Measurements from ENCODE around the gene XRCC5. TPM values are rescaled to one million over a fixed set of nuclear protein-coding genes. Genes with fewer than 3 reads are reported as not detected.

XRCC5 gene
- total RNA-seq, 1 donor from 2014 or later, result 178 TPM

DNA sequence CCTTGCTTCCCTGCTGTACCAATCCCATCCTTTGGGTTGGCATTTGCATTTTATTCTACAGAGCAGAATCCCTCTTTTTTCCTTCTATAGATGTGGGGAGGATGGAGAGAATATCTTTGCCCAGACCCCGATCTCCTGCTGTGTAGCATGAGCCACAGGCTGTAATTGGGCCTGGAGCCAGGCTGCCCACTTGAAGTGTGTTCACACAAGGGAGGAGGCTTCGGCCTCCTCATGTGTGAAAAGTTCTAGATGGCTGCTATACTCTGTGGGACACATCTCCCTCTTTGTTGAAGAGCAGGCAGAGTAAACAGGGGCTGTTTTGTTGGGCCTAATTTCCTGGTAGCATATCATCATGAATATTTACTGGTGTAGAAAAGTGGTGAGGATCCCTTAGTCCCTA, 126.3 kb downstream of the XRCC5 start:
- DNase-seq, result no peak
- intact Hi-C loops (cut with DNase I), result no loop called here
- H3K36me3 ChIP-seq, result no peaks in the 10 kb centered on the region
- no peak overlapping the region for H3K27ac ChIP-seq
- TF ChIP-seq, protein P1, sequence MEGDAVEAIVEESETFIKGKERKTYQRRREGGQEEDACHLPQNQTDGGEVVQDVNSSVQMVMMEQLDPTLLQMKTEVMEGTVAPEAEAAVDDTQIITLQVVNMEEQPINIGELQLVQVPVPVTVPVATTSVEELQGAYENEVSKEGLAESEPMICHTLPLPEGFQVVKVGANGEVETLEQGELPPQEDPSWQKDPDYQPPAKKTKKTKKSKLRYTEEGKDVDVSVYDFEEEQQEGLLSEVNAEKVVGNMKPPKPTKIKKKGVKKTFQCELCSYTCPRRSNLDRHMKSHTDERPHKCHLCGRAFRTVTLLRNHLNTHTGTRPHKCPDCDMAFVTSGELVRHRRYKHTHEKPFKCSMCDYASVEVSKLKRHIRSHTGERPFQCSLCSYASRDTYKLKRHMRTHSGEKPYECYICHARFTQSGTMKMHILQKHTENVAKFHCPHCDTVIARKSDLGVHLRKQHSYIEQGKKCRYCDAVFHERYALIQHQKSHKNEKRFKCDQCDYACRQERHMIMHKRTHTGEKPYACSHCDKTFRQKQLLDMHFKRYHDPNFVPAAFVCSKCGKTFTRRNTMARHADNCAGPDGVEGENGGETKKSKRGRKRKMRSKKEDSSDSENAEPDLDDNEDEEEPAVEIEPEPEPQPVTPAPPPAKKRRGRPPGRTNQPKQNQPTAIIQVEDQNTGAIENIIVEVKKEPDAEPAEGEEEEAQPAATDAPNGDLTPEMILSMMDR (IDR thresholded peaks at IDR 0.05), result no peak
- H3K4me3 ChIP-seq, result no peak overlapping the region
- no peaks in the 10 kb centered on the region for H3K27me3 ChIP-seq
- H3K9me3 ChIP-seq, result peaks cover 8% of the 10 kb centered on the region
- H3K4me1 ChIP-seq, result no peaks in the 10 kb centered on the region
- no peak for ATAC-seq

DNA sequence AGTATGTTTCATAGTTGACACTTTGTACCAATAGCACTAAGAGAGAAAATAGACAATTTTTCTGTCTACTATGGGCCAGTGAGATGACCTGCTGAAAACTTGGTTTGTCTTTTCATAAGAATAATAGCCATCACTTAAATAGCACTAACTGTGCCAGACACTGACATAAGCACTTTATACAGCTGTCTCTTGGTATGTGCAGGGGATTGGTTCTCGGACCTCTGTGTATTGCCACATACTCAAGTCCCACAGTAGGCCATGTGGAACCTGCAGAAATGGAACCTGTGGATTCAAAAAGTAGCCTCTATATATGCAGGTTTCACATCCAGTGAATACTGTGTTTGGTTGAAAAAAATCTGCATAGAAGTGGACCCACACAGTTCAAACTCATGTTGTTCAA, 126.7 kb downstream of the XRCC5 start:
- intact Hi-C loops (cut with DNase I), result no loop called here
- Histone ChIP-seq H3K4me1 (no peaks in the 10 kb centered on the region), H3K36me3 (no peaks in the 10 kb centered on the region), H3K27ac (no peak overlapping the region), H3K27me3 (no peaks in the 10 kb centered on the region), H3K4me3 (no peak overlapping the region), H3K9me3 (peaks cover 8% of the 10 kb centered on the region)
- ATAC-seq (no peak), DNase-seq (no peak)
- TF ChIP-seq, protein P1 (IDR thresholded peaks at IDR 0.05), result no peak

DNA sequence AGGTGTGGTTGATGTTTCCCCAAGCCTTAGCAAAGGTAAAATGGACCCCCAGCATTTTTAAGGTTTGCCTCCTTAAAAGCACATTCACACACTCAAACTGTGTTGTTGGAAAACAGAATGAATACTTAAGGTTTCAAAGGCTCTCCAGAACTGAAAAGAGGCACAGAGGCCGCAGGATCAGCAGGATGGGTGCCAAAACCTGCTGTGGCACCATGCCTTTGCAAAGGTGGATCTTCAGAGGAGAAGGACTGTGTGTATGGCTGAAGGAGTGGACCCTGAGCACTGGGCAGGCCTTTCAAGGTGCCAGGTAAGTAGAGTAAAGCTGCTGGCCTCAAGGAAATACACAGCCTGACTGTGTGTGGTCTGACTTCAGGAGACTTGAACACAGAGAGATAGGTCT, 127.3 kb downstream of the XRCC5 start:
- no peak overlapping the region for H3K27ac ChIP-seq
- no peaks in the 10 kb centered on the region for H3K27me3 ChIP-seq
- H3K4me1 ChIP-seq, result no peaks in the 10 kb centered on the region
- no peaks in the 10 kb centered on the region for H3K36me3 ChIP-seq
- DNase-seq (no peak), ATAC-seq (no peak)
- TF ChIP-seq, protein P1 (IDR thresholded peaks at IDR 0.05), result no peak
- H3K4me3 ChIP-seq, result no peak overlapping the region
- intact Hi-C loops (cut with DNase I), result no loop called here
- H3K9me3 ChIP-seq, result peaks cover 8% of the 10 kb centered on the region

DNA sequence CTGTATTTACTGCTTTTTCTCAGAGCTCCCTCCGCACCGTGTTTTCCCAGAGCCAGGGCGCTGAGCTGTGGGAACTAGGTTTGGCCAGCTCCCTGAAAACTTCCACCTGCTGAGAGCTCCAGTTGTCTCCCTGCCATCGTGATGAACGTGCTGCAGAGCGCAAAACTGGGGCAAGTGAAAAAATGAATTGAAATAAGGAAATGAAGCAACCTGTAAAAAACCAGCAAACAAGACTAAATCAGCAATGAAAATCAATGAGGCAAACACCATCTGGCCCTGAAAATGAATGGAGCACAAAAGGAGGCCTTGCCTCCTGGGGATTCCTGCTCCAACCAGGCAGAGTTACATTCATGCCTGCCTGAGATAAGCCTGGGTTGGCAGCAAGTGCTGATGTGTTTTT, 133.2 kb downstream of the XRCC5 start:
- ATAC-seq (no peak), DNase-seq (no peak)
- no peaks in the 10 kb centered on the region for H3K27me3 ChIP-seq
- no peak overlapping the region for H3K27ac ChIP-seq
- TF ChIP-seq, protein P1 (IDR thresholded peaks at IDR 0.05), result no peak
- H3K9me3 ChIP-seq, result no peaks in the 10 kb centered on the region
- H3K4me3 ChIP-seq, result no peak overlapping the region
- intact Hi-C loops (cut with DNase I), result no loop called here
- H3K36me3 ChIP-seq, result no peaks in the 10 kb centered on the region
- H3K4me1 ChIP-seq, result no peaks in the 10 kb centered on the region

DNA sequence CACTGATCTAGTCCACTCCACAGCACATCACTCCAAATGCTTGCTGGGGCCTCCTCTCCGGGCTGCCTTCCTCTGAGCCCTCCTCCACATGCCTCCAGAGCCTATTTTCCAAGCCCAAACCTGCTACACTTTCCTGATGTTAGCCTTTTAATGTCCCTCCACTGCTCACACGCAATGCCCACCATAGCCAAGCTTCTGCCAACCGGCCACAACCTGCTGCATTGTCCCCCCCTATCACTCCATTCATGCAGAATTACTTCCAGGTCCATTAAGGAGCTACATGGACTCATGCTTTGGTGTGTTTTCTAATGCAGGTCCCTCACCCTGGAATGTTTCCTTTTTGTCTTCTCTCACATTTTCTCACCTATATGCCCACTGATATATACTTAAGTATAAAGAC, 133.9 kb downstream of the XRCC5 start:
- H3K27ac ChIP-seq, result no peak overlapping the region
- H3K36me3 ChIP-seq, result no peaks in the 10 kb centered on the region
- no peaks in the 10 kb centered on the region for H3K4me1 ChIP-seq
- no peaks in the 10 kb centered on the region for H3K27me3 ChIP-seq
- TF ChIP-seq, protein P1 (IDR thresholded peaks at IDR 0.05), result no peak
- ATAC-seq (no peak), DNase-seq (no peak)
- intact Hi-C loops (cut with DNase I), result no loop called here
- no peaks in the 10 kb centered on the region for H3K9me3 ChIP-seq
- H3K4me3 ChIP-seq, result no peak overlapping the region

DNA sequence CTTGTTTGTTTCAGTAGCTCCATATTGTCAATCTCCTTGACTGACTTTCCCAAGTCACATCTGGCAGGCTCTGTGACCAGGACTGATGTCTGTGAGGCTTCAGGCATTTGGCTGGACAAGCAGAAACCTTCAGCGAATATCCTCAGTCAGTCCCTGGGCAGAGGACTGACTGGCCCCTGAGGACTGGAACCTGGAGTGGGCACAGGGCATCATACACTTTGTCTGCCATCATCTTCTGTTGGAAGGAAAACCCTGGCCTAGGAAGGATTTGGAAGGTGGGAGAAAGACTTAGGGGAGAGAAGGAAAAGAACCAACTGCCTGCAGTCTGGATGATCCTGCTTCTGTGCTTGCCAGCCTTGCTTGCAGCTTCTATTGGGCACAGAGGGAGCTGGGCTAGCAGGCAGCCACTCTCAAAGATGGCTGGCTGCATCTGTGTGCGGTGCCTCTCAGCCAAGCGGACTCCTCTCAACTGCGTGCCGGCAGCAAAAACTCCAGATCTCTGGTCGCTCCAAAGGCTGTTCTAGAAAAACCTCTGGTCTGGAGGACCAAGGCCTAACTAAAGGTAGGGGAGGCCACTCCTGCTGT, 136.3 kb downstream of the XRCC5 start:
- TF ChIP-seq, protein P1 (IDR thresholded peaks at IDR 0.05), result no peak
- Histone ChIP-seq H3K36me3 (no peaks in the 10 kb centered on the region), H3K27ac (no peak overlapping the region), H3K9me3 (no peaks in the 10 kb centered on the region), H3K27me3 (no peaks in the 10 kb centered on the region), H3K4me3 (no peak overlapping the region), H3K4me1 (no peaks in the 10 kb centered on the region)
- ATAC-seq, result no peak
- DNase-seq, result no peak
- intact Hi-C loops (cut with DNase I), result no loop called here
